Ascending aorta (tissue), 2 donors: Measurements from ENCODE around the gene TARS3. TPM values are rescaled to one million over a fixed set of nuclear protein-coding genes. Genes with fewer than 3 reads are reported as not detected.

Experiments used
- DNase-seq, 2 donors: peaks; one replicate each; pipeline ENCODE4 v3.0.0-alpha.2; 2019; ENCODE audit warnings: low spot score in 2 of 2
- H3K27ac ChIP-seq, 2 donors: fragments of 200-600 bp; sonication (generic); one replicate each; pipeline ENCODE4 v1.5.1; 2016 to 2017; ENCODE audit warnings: mild to moderate bottlenecking in 1 of 2
- H3K27me3 ChIP-seq: fragments of 200-600 bp; sonication (generic); one replicate; pipeline ENCODE4 v1.5.1; 2017
- H3K36me3 ChIP-seq, 2 donors: fragments of 200-600 bp; sonication (generic); one replicate each; pipeline ENCODE4 v1.5.1; 2016
- H3K4me1 ChIP-seq, 2 donors: fragments of 200-600 bp; sonication (generic); one replicate each; pipeline ENCODE4 v1.5.1; 2016 to 2017; ENCODE audit warnings: mild to moderate bottlenecking in 1 of 2
- H3K4me3 ChIP-seq, 2 donors: fragments of 200-600 bp; sonication (generic); one replicate each; pipeline ENCODE4 v1.5.1; 2016 to 2017; ENCODE audit warnings: mild to moderate bottlenecking in 1 of 2
- H3K9me3 ChIP-seq, 2 donors: fragments of 200-600 bp; sonication (generic); one replicate each; pipeline ENCODE4 v1.5.1; 2016
- intact Hi-C: fragments of 100-400 bp; cut with DNase I; formaldehyde crosslinking; loops from one replicate; pipeline ENCODE4 v1.15.1; 2023
- total RNA-seq: library from RNA; depleted of rRNA; stranded (reverse); fragments of >200 nt; gene quantifications from one replicate; pipeline ENCODE4 v1.1.0, GENCODE V29; 2016
- TF ChIP-seq, protein P1 (sequence below), 3 experiments: fragments of 200-600 bp in 2 of 3; fragments of 450-650 bp in 1 of 3; sonication (generic) in 2 of 3; IDR thresholded peaks; one replicate each; pipeline ENCODE4 v1.5.1; 2016 to 2019; ENCODE audit warnings: antibody characterized with exemption in 3 of 3, mild to moderate bottlenecking in 1 of 3, moderate library complexity in 1 of 3

TARS3 gene
- total RNA-seq, 1 donor from 2014 or later = 39.5 TPM

DNA sequence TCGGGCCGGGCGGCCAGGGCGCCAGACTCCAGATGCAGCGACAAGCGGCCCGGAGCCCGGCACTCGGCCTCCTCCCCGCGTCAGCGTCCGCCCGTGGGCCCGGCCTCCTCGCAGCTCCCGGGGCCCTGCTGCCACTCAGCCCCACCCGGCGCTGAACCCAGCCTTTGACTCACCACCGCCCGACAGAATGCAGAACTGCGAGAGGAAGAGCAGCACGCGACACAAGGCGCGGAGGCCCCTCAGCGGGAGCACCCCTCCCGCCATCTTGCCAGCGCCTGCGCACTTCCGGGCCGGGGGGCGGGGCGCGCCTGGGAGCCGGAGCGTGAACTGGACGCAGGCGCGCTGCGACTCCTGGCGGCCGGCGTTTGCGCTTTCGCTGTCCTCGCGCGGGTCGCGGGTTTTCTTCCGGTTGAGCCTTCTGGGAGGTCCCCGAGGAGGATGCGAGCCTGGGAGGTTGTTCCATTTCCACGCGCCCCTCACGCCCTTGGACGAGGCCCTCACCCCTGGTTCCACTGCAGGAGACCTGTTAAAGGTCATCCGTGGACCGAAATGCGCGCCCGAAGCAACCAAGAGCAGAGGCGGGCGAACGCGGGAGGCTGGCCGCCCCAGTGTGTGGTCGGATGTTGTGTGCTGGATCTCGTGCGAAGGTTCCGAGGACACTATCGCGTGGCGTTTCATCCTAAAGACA, 72.0 kb downstream of the TARS3 start, which contains the start of gene TM2D3:
TM2D3 (minus strand) TSS at position 284 of the 688 bp plus-strand sequence; CDS start at position 264, 20 bp downstream.
- Histone ChIP-seq H3K9me3 (no peaks in the 10 kb centered on the region), H3K4me3 (peak within 1 kb of the TSS; percentile 97 to 98), H3K36me3 (peaks cover 9 to 31% of the 10 kb centered on the region in 2 donors), H3K27me3 (no peaks in the 10 kb centered on the region), H3K4me1 (peaks cover 0 to 27% of the 10 kb centered on the region in 2 donors), H3K27ac (peak within 1 kb of the TSS; percentile 99 to 100)
- intact Hi-C loops = loop anchor here (1.0 to 5.0 kb wide), 3 partner anchors 72 to 1050 kb away; partner anchors contain the start of genes ASB7, LINS1, SNRPA1 and TARS3
- TF ChIP-seq, protein P1, sequence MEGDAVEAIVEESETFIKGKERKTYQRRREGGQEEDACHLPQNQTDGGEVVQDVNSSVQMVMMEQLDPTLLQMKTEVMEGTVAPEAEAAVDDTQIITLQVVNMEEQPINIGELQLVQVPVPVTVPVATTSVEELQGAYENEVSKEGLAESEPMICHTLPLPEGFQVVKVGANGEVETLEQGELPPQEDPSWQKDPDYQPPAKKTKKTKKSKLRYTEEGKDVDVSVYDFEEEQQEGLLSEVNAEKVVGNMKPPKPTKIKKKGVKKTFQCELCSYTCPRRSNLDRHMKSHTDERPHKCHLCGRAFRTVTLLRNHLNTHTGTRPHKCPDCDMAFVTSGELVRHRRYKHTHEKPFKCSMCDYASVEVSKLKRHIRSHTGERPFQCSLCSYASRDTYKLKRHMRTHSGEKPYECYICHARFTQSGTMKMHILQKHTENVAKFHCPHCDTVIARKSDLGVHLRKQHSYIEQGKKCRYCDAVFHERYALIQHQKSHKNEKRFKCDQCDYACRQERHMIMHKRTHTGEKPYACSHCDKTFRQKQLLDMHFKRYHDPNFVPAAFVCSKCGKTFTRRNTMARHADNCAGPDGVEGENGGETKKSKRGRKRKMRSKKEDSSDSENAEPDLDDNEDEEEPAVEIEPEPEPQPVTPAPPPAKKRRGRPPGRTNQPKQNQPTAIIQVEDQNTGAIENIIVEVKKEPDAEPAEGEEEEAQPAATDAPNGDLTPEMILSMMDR (IDR thresholded peaks at IDR 0.05) = peak; percentile 74 to 95 (median 84)
- peak; percentile 63 to 95 for DNase-seq

DNA sequence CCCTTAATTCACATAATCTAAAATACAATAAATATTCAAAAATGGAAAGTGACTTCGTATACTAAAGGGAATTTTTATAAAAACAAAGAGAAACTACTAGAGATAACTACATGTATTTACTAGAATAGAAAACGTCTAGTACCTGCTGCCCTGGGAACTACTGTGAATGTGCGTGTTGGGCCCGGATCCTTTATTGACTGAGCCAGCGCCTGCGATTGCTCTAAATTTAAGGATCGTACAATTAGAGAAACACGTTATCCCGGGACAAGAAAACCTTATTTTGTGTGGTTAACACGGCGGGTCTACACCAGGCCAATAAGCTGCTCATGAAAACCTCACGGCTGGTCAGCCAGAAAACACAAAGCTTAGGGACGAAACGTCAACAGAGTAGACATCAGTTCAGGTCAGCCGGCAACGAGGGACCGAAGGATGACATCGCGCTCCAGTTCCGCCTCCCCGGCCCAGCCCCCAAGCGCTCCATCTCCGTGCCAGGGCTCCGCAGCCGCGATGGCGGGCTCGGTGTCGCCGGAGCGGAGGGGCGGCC, 72.6 kb downstream of the TARS3 start:
- intact Hi-C loops = loop anchor here (1.0 to 5.0 kb wide), 3 partner anchors 73 to 1049 kb away; partner anchors contain the start of genes ASB7, LINS1, SNRPA1 and TARS3
- Histone ChIP-seq H3K4me3 (peak overlapping the region; percentile 97 to 98), H3K9me3 (no peaks in the 10 kb centered on the region), H3K36me3 (peaks cover 3 to 37% of the 10 kb centered on the region in 2 donors), H3K27me3 (no peaks in the 10 kb centered on the region), H3K27ac (peak overlapping the region; percentile 99 to 100), H3K4me1 (peaks cover 0 to 27% of the 10 kb centered on the region in 2 donors)
- TF ChIP-seq, protein P1 (IDR thresholded peaks at IDR 0.05) = no peak
- peak in 1 of 2 donors; percentile 73 for DNase-seq

DNA sequence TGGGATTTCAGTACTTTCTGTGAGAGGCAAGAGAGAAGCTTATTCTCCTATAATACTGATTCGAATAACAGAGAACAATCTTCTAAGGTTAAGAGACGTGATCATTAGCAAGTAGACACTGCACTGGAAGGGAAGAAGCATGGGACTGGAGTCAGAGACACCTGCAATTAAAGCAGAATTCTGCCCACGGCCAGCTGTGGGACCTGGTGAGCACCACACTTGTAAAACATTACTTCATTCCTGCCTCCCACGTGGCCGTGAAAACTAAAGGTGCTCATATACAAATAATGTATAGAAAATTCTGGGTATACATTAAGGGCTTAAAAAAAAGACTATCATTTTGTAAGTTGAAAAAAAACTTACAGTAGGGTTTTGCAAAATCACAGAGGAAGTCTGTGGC, 74.1 kb downstream of the TARS3 start:
- Histone ChIP-seq H3K36me3 (peaks cover 10 to 44% of the 10 kb centered on the region in 2 donors), H3K9me3 (no peaks in the 10 kb centered on the region), H3K4me3 (no peak overlapping the region), H3K4me1 (peaks cover 0 to 27% of the 10 kb centered on the region in 2 donors), H3K27ac (no peak overlapping the region), H3K27me3 (no peaks in the 10 kb centered on the region)
- intact Hi-C loops = loop anchor here (5.0 kb wide), 1 partner anchor 1048 kb away; the partner anchor contains the start of genes ASB7 and LINS1
- TF ChIP-seq, protein P1 (IDR thresholded peaks at IDR 0.05) = no peak
- no peak for DNase-seq

DNA sequence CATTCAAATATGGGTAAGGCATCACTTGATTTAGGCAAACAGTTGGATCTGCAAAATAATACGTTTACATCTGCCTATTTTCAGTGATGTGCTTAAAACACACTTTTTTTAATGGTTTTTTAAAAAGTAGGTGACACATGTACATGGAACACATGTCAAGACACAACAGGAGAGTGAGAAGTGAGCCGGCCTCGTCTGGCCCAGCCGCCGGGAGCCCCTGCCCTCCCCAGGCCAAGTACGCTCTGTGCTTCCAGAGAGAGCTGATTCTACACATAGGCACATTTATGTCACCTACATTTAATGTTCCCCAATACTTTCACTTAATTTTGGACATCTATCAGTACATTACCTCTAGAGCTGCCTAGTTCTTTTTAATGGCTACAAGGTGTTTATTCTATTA, 75.9 kb downstream of the TARS3 start:
- DNase-seq = no peak
- TF ChIP-seq, protein P1 (IDR thresholded peaks at IDR 0.05) = no peak
- no peaks in the 10 kb centered on the region for H3K27me3 ChIP-seq
- no peak overlapping the region for H3K4me3 ChIP-seq
- H3K36me3 ChIP-seq = peaks cover 27 to 62% of the 10 kb centered on the region in 2 donors
- no peaks in the 10 kb centered on the region for H3K9me3 ChIP-seq
- intact Hi-C loops = loop anchor here (10.0 kb wide), 1 partner anchor 744 kb away; no protein-coding TSS in a partner anchor
- H3K27ac ChIP-seq = no peak overlapping the region
- peaks cover 0 to 27% of the 10 kb centered on the region in 2 donors for H3K4me1 ChIP-seq

DNA sequence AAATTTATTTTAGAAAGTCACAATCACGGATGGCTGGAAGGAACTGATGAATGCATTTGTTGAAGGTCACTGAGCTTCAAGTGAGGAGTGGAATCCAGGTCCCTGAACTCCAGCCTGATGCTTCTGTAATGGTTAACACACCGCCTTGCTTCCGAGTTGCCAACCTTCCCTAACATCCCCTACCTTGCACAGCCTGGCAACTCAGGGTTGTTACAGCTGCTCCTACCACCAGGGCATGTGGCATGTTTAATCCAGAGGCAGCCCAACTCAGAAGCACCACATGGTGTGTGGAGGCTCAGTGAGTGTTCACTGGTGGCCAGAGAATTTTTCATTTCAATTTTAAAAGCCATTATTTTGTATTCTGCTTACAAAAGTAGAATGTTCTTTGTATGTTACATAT, 77.0 kb downstream of the TARS3 start:
- H3K36me3 ChIP-seq = peaks cover 31 to 70% of the 10 kb centered on the region in 2 donors
- H3K4me3 ChIP-seq = no peak overlapping the region
- TF ChIP-seq, protein P1 (IDR thresholded peaks at IDR 0.05) = no peak
- no peaks in the 10 kb centered on the region for H3K27me3 ChIP-seq
- no peak overlapping the region for H3K27ac ChIP-seq
- H3K9me3 ChIP-seq = no peaks in the 10 kb centered on the region
- H3K4me1 ChIP-seq = peaks cover 0 to 21% of the 10 kb centered on the region in 2 donors
- intact Hi-C loops = loop anchor here (10.0 kb wide), 1 partner anchor 742 kb away; no protein-coding TSS in a partner anchor
- no peak for DNase-seq
